NOMO-1 (cell line): ENCODE data around the gene LMAN2.

ENCODE experiments used
- DNase-seq, 2 experiments: peaks; one replicate each; lab custom pipeline; 2025; ENCODE audit not compliant: unreplicated experiment in 2 of 2; lab: John Stamatoyannopoulos, UW

LMAN2 gene, protein sequence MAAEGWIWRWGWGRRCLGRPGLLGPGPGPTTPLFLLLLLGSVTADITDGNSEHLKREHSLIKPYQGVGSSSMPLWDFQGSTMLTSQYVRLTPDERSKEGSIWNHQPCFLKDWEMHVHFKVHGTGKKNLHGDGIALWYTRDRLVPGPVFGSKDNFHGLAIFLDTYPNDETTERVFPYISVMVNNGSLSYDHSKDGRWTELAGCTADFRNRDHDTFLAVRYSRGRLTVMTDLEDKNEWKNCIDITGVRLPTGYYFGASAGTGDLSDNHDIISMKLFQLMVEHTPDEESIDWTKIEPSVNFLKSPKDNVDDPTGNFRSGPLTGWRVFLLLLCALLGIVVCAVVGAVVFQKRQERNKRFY

GRCh38 chr5:177351392-177352329 is at the start of gene LMAN2:
Gene LMAN2, minus strand, starts transcription at chr5:177351668. Its CDS starts 21 bp downstream, at chr5:177351647.
- DNase-seq: peak; percentile 95 to 97

DNA sequence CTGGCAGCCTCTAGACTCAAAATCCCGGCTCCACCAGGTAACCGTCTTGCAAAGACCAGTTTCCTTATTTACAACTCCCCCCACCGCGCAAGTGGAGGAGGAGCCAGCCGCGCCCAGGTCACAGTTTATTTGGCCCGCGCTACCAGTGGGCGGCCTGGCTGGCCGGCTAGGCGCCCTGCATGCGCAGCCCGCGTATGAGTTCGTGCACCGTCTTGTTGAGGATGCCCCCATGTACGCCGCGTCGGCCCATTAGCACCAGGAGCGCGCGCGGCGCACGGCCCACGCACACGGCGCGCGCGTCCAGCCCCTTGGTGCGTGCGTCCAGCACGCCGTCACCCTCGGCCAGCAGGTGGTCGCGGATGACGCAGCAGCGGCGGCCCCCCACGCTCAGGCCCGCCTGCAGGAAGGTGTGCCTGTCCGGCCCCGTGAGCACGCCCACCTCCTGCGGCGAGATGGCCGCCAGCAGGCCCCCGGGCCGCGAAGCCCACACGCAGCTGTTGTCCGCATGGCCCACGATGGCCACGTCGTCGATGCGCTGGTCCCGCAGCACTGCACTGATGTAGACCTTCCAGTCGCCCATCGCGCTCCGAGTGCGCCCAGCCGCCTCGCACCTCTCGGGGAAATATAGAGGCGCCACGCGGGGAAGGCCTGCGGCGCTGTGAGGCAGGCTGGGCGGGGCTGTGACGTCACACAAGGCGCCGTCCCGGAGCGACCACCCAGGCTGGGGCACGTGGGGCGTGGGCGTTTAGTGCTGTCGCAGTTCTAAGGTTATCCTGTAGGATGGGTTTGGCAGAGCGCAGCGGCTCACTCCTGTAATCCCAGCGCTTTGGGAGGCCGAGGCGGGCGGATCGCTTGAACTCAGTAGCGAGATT is 48.8 kb upstream of the LMAN2 start, which contains the start of gene PFN3:
Gene PFN3 (minus strand): TSS at position 665 of the 872 bp plus-strand sequence. CDS start 85 bp downstream, at position 580.
- DNase-seq: no peak

DNA sequence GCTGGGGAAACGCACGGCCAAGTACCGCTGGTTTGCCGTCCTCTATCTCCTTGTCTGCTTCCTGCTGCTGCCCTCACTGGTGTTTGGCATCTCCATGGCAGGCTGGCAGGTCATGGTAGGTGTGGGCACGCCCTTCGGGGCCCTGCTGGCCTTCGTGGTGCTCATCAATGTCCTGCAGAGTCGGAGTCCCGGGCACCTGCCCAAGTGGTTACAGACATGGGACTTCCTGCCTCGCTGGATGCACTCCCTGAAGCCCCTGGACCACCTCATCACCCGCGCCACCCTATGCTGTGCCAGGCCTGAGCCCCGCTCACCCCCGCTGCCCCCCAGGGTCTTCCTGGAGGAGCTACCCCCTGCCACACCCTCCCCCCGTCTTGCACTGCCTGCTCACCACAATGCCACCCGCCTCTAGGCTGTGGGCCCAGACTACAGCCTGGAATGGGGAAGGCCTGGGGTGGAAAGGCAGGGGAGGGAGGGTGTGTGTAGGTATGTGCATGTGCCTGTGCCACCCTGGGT is 46.5 kb upstream of the LMAN2 start:
- no peak for DNase-seq

DNA sequence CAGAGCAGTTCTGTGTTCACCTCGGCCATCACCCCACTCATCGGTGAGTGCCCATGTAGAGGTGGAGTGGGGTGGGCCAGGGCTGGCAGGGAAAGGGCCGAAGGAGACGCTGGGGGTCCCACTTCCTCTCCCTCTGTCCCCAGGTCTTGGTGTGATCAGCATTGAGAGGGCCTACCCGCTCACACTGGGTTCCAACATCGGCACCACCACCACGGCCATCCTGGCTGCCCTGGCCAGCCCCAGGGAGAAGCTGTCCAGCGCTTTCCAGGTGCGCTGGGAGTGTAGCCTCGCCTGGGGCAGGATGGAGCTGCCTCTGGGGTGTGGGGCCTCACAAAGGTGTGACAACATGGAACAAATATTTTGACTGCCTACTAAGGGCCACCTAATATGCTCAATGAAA is 45.3 kb upstream of the LMAN2 start:
- no peak for DNase-seq

GRCh38 chr5:177396078-177396477 is 44.6 kb upstream of the LMAN2 start:
- no peak for DNase-seq

GRCh38 chr5:177393990-177394389 is 42.5 kb upstream of the LMAN2 start:
- DNase-seq: no peak

- DNase-seq: peak in 1 of 2 experiments; percentile 21
Observed at GRCh38 chr5:177393206-177393765, 41.8 kb upstream of the LMAN2 start.

GRCh38 chr5:177392765-177393164 is 41.3 kb upstream of the LMAN2 start:
- no peak for DNase-seq

DNA sequence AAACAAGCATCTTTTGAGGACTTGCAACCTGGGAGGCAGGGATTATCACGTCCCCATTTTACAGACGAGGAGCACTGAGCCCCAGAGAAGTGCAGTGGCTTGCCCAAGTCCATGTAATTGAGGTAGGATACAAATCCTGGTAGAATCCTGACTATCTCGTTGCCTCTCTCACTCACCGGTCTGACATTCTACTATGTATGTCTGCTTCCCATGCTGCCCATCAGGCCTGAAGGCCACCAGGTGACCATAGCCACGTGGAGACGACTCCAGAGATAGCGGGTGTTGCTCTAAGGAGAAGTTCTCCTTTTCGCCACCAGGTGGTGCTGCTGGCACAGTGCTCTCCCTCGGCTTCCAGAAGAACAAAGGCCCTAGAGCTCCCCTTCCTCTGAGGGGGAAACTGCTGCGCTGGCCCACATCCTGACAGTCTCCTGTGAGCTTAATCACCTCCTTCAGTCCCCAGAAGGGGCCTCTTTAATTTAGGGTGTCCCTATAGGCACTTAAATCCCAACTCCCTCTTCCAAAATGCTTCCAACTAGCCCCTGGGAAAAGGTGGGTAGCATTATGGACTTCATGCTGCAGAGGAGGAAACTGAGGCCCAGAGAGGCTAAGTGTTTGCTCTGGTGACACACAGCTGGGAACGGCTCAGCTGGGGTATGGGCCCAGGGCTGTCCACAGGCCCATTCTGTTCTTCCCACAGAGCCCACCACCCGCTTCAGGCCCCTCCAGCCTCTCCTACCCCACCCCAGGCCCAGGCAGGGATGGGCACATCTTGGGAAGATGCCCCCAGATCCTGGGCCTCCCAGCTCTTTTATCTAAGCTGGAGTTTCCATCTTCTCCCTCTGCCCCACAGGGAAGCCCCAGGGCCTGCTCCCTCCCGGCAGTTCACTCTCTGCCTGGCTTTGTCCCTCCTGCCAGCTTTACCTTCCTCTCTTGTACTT is 39.2 kb upstream of the LMAN2 start:
- peak; percentile 58 to 82 for DNase-seq

GRCh38 chr5:177389241-177390169 is 38.0 kb upstream of the LMAN2 start:
- peak; percentile 72 to 82 for DNase-seq

GRCh38 chr5:177388521-177389052 is 37.1 kb upstream of the LMAN2 start:
- no peak for DNase-seq

DNA sequence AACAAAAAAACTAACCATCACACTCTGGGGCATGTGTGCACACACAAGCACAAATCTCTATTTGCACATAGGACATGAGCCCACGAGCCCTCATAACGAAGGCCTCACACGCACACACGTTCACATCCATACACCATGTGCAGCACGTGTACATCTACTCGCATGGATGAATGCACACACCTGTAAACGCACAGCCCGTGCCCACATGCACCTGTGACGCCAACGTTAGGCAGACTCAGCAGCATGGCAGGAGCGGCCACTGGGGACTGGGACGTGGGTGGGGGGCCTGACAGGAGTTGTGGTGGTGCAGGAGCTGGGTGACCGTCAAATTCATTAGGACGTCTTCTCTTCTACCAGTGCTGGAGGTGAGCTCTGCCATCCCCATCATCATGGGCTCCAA is 35.9 kb upstream of the LMAN2 start:
- no peak for DNase-seq

DNA sequence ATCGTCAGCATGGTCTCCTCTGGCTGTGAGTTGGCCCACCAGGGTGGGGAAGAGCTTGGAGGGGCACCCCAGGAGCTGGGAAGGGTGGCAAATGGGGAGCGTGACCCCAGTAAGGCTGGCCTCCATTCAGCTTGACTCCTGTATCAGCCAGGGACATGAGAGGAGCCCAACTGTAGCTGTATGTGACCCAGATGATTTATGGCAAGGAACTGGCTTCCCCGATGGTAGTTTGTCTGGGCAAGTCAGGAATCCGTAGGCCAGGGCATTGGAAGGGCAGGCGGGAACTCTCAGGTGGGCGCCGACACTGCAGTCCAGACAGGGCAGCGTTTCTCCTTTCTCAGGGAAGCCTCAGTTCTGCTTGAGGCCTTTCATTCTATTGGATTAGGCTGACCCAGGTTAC is 35.1 kb upstream of the LMAN2 start:
- no peak for DNase-seq

DNA sequence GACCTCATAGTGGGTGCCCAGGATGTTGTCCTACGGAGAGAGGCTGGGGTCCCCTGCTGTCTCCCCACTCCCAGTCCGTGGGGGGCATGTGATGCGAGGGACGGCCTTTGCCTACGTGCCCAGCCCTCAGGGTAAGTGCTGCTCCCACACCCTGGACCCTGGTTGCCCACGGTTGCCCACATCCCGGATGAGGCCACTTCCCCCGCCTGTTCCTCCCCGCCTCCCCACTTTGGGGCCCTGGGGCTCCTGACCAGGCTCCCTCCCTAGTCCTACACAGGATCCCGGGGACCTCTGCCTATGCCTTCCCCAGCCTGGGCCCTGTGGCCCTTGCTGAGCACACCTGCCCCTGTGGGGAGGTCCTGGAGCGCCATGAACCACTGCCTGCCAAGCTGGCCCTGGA is 34.3 kb upstream of the LMAN2 start:
- DNase-seq: no peak

- DNase-seq: no peak
Observed at GRCh38 chr5:177384134-177384533, 32.7 kb upstream of the LMAN2 start, which contains the start of gene SLC34A1. Gene SLC34A1, plus strand, starts transcription at chr5:177384434. Its CDS starts 1,308 bp downstream, at chr5:177385742.

DNA sequence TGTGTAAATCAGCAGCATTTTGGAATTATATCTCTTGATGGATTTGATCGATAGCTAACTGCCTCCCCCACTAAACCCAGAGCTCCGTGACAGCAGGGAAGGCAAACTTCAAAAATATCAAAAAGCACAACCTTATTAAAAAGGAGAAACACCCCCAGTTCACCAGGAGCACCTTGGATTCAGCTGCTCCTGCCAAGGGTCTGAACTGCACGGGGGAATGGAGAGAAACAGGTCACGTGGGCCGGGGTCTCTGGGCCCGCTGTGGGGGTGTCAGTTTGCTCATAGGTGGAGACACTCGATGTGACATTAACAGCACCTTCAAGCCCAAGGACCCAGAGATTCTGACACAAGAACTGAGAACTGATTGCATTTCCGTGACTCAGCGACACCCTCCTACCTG is 31.7 kb upstream of the LMAN2 start:
- no peak for DNase-seq

GRCh38 chr5:177382423-177383029 is 31.1 kb upstream of the LMAN2 start:
- no peak for DNase-seq
